B cell (primary cell): ENCODE measurements around the gene DNAAF5.

Experiments used
- EZH2 ChIP-seq: IDR thresholded peaks from 2 replicates; pipeline ENCODE4 v1.6.1; 2012; ENCODE audit warnings: borderline replicate concordance, low read depth, mild to moderate bottlenecking, moderate library complexity, low read length; ENCODE audit not compliant: insufficient read depth, poor library complexity, severe bottlenecking
- TF ChIP-seq, protein P1 (sequence below): fragments of 200-600 bp; IDR thresholded peaks from one replicate; pipeline ENCODE4 v1.8.0; 2022; ENCODE audit warnings: antibody characterized with exemption, mild to moderate bottlenecking

DNA sequence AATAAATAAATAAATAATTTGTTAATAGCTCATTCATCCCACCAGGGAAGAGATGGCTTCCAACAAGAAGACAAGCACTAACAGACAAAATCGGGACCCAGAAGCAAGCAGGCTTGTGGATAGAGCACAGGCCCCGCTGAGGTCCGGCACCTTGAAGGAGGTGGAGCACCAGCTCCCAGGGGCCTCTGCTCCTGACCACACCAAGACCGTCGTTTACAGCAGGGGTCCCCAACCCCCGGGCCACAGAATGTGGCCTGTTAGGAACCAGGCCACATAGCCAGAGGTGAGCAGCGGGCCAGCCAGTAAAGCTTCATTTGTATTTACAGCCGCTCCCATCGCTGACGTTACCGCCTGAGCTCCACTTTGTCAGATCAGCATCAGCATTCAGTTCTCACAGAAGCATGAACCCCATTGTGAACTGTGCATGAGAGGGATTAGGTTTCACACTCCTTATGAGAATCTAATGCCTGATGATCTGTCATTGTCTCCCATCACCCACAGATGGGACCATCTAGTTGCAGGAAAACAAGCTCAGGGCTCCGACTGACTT is 72.5 kb downstream of the DNAAF5 start:
- TF ChIP-seq, protein P1, sequence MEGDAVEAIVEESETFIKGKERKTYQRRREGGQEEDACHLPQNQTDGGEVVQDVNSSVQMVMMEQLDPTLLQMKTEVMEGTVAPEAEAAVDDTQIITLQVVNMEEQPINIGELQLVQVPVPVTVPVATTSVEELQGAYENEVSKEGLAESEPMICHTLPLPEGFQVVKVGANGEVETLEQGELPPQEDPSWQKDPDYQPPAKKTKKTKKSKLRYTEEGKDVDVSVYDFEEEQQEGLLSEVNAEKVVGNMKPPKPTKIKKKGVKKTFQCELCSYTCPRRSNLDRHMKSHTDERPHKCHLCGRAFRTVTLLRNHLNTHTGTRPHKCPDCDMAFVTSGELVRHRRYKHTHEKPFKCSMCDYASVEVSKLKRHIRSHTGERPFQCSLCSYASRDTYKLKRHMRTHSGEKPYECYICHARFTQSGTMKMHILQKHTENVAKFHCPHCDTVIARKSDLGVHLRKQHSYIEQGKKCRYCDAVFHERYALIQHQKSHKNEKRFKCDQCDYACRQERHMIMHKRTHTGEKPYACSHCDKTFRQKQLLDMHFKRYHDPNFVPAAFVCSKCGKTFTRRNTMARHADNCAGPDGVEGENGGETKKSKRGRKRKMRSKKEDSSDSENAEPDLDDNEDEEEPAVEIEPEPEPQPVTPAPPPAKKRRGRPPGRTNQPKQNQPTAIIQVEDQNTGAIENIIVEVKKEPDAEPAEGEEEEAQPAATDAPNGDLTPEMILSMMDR: no peak
- TF ChIP-seq EZH2: no peak
